NCI-H2227 (cell line): Measurements from ENCODE around the gene TBCEL.

Experiments
- DNase-seq: peaks from one replicate; lab custom pipeline; 2025; ENCODE audit not compliant: unreplicated experiment; lab: John Stamatoyannopoulos, UW

TBCEL gene

DNA sequence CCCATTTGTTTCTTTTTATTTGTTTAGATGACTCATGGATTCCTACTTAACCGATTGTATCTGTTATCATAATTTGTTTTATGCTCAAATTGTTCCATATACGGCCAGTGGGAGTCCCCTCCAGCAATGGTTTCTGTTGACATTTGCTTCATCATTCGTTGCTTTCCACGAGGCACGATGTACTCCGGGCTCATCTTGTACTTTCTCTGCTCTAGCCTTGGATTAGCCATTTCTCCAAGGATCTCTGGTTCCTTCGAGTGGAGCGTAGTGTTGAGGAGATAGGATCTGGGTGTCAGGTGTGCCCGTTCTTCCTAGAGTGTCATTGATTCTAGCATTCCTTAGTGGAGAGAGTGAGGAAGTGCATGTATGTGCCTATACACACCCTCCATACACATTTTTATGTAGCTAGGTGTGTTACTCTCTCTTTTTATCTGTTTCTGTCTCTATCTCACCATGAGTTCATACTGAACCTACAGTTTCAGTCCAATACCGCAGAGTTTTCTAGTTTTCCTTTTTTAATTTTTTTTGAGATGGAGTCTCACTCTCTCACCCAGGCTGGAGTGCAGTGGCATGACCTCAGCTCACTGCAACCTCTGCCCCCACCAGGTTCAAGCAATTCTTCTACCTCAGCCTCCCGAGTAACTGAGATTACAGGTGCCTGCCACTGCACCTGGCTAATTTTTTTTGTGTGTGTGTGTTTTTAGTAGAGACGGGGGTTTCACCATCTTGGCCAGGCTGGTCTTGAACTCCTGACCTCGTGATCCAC lies 108.5 kb downstream of the TBCEL start:
- DNase-seq: no peak

DNA sequence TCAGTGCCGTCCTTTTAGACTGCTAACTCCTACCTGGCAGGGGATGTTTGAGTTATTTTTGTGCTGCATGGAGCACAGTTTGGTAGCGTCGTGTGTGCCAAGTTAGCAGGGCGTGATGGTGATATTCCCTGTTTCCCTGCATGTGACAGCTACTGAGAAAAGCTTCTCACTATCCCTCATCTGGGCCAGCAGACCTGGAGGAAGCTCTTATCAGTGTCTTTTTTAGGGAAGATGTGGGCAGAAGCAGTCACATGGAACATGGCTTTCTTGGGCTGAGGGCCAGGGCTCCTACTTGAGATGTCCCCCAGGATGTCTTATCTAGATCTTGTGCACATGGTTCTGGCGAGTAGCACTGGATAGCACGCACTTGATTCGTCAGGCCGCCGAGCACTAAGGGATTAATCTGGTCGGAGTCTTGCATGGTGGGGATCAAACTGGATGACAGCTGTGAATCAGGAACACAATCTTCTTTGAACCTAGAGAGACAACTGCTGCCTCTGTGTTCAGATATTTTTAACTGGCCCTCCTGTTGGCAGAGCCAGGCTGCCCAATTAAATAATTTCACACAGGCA lies 110.9 kb downstream of the TBCEL start:
- no peak for DNase-seq

DNA sequence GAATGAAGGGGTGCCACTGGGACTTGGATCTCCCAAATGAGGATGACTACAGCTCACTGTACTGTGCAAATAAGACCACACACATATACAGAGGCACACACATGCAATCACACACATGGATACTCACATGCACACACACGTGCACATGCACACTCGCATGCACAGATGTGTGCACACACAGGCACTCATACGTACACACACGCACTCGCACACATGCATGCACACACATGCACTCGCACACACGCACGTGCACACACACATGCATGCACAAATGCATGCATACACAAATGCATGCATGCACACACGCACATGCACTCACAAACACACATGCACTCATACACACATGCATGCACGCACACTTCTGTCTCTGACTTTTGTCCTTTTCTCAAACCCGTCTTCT lies 113.1 kb downstream of the TBCEL start:
- DNase-seq: no peak

DNA sequence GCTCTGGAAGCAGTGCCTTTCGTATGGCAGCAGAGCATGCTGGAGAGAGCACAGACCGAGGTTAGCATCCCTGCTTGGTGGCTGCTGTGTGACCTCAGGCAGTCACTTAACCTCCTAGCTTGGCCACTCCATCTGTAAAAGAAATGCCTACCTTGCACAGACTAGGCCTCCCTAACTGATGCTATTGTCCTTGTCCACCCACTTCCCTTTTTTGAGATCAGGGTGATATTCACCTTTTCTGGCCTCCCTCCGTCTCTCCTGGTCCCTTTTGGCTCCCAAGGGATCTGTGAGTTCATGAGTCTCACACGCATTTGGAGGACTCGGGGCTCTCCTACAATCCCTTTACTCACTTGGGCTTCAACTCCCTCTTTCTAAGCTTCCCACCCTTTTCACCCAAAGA lies 114.4 kb downstream of the TBCEL start:
- DNase-seq: no peak

DNA sequence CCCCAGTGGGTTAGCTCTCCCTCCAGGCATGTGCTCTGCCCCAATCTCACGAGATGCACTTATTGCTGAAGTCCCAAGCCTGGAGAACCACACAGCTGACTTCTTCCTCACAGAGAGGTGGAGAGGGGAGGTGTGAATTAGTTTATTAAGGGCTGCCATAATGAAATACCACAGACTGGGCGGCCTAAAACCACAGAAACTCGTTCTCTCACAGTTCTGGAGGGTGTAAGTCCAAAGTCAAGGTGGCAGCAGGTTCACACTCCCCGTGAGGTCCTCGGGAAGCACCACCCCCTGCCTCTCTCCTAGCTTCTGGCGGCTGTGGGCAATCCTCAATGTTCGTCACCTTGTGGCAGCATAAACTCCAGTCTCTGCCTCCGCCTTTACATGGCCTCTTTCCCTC lies 116.5 kb downstream of the TBCEL start:
- no peak for DNase-seq
